ENCODE results near the gene KCNN1. TPM values are rescaled to one million over a fixed set of nuclear protein-coding genes. Genes with fewer than 3 reads are reported as not detected.
A peak's percentile ranks its signal among the peaks of the same experiment; 100 is the strongest.
"Not testable (repeated sequence)": the region's sequence is repeated elsewhere in the genome, so short reads cannot be mapped to it uniquely, and the experiment has no call there.

The KCNN1 gene
- total RNA-seq = 1 to 10 TPM in 1 of 4 donors, under 1 TPM in 2, not detected in 1; 0.12 to 1.0 (median 0.88) TPM

GRCh38 chr19:17966550-17967256 is at the start of gene KCNN1:
TSS of gene KCNN1 (plus strand) at chr19:17967107. CDS start at chr19:17973889, 6,782 bp downstream.
- ATAC-seq (ENCODE audit: low FRiP score) (peak; percentile 52), DNase-seq (ENCODE audit: low spot score) (no peak)
- TF ChIP-seq CTCF (IDR thresholded peaks at IDR 0.05) = no peak

- not testable (repeated sequence) for ATAC-seq (ENCODE audit: low FRiP score); DNase-seq (ENCODE audit: low spot score)
Observed at GRCh38 chr19:17918151-17918550, 48.8 kb upstream of the KCNN1 start.

- ATAC-seq (ENCODE audit: low FRiP score); DNase-seq (ENCODE audit: low spot score): not testable (repeated sequence)
Observed at GRCh38 chr19:17919122-17919521, 47.8 kb upstream of the KCNN1 start.

- TF ChIP-seq CTCF (IDR thresholded peaks at IDR 0.05) = no peak
- ATAC-seq (ENCODE audit: low FRiP score) = no peak
Observed at GRCh38 chr19:17920527-17920926, 46.4 kb upstream of the KCNN1 start.

GRCh38 chr19:17922138-17922537 is 44.8 kb upstream of the KCNN1 start:
- ATAC-seq (ENCODE audit: low FRiP score) (no peak), DNase-seq (ENCODE audit: low spot score) (no peak)
- TF ChIP-seq CTCF (IDR thresholded peaks at IDR 0.05) = no peak

More at GRCh38 chr19:17920527-17920926, 46.4 kb upstream of the KCNN1 start:
- no peak for DNase-seq (ENCODE audit: low spot score)

GRCh38 chr19:17926044-17926443 is 40.9 kb upstream of the KCNN1 start:
- ATAC-seq (ENCODE audit: low FRiP score) = no peak
- no peak for TF ChIP-seq CTCF (IDR thresholded peaks at IDR 0.05)
- no peak for DNase-seq (ENCODE audit: low spot score)

GRCh38 chr19:17929056-17929455 is 37.9 kb upstream of the KCNN1 start:
- no peak for DNase-seq (ENCODE audit: low spot score)
- TF ChIP-seq CTCF (IDR thresholded peaks at IDR 0.05) = no peak
- ATAC-seq (ENCODE audit: low FRiP score) = no peak

GRCh38 chr19:17931532-17932191 is 35.2 kb upstream of the KCNN1 start:
- ATAC-seq (ENCODE audit: low FRiP score) = peak; percentile 37
- TF ChIP-seq CTCF (IDR thresholded peaks at IDR 0.05) = no peak
- no peak for DNase-seq (ENCODE audit: low spot score)

Measured in omental fat pad (tissue), 4 donors.